ENCODE results near the gene NF2. TPM values are rescaled to one million over a fixed set of nuclear protein-coding genes. Genes with fewer than 3 reads are reported as not detected.

Gene NF2
- 10 to 100 TPM; 56.1 to 67.9 TPM for total RNA-seq

DNA sequence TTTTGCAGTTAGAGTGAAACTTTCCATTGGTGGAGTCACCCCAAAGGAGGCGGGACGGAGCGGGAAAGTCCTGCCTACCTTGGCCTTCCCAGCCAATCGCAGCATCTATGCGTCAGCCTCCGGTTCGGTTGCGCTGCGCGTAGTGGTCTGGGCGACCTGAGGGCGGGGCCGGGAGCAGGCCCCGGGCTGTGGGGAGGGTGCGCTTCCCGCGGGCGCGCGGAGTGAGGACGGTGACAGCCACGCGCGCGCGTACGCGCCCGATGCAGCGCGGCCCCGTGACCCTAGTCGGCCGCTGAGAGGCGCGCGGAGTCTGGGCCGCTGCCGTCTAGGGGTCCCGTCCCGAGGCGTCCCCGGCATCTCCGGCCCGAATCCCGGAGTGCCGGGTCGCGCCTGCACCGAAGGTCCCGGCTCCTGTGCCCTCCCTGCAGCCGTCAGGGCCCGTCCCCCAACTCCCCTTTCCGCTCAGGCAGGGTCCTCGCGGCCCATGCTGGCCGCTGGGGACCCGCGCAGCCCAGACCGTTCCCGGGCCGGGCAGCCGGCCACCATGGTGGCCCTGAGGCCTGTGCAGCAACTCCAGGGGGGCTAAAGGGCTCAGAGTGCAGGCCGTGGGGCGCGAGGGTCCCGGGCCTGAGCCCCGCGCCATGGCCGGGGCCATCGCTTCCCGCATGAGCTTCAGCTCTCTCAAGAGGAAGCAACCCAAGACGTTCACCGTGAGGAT lies at the start of gene NF2:
TSS of gene NF2 (plus strand) at position 276 of the 718 bp plus-strand sequence. CDS start at position 642, 366 bp downstream.

DNA sequence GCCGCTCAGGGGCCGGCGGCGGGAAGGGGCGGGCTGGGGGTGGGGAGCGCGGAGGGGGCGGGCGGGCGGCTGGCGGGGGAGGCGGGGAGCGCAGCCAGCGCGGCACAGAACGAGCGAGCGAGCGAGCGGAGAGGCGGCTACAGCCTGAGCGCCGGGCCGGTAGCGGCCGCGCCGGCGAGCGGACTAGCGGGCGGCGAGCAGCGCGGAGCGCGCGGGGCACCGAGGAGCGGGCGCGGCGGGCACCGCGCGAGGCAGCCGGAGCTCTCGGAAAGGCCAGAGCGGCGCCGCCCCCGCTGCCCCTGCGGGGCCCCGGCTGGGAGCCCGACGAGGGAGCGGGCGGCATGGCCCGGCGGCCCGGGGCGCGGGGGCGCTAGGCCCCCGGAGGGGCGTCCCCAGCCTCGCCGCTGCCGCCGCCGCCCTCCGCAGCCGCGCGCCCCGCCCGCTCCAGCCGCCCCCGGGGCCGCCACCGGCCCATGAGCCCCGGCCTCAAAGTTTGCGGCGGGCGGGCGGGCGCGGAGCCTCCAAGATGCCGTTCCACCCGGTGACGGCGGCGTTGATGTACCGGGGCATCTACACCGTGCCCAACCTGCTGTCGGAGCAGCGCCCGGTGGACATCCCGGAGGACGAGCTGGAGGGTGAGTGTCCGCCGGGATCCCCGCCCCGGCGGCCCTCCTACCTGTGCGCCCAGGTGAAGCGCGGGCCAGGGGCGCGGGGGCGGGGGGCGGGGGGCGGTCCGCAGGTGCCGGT lies 116.6 kb downstream of the NF2 start, which contains the start of gene CABP7:
TSS of gene CABP7 (plus strand) at position 105 of the 747 bp plus-strand sequence. CDS start at position 527, 422 bp downstream.

Small RNA genes within 50 kb of the gene (small RNA-seq; reads per million reads assigned to genes)
- 0 reads per million in 2 donors for gene AC004882.2

Other genes starting within 250 kb of the NF2 start
- gene AP1B1, start 215.1 kb upstream of the NF2 start, total RNA-seq, result 10 to 100 TPM; 66.6 to 77.8 TPM
- not detected for gene RFPL1, start 165.1 kb upstream of the NF2 start, total RNA-seq
- gene NEFH, start 123.4 kb upstream of the NF2 start, total RNA-seq, result 1 to 10 TPM in 1 of 2 donors, not detected in 1; 1.3 TPM
- 10 to 100 TPM; 26.5 to 38.3 TPM for gene THOC5, start 49.9 kb upstream of the NF2 start, total RNA-seq
- gene NIPSNAP1, start 22.5 kb upstream of the NF2 start, total RNA-seq, result 10 to 100 TPM; 42.0 to 49.6 TPM
- not detected for gene CABP7, start 116.4 kb downstream of the NF2 start, total RNA-seq
- gene ZMAT5, start 163.4 kb downstream of the NF2 start, total RNA-seq, result 10 to 100 TPM; 16.2 to 19.3 TPM
- 10 to 100 TPM; 63.3 to 88.6 TPM for gene UQCR10, start 163.7 kb downstream of the NF2 start, total RNA-seq
- gene ASCC2, start 234.6 kb downstream of the NF2 start, total RNA-seq, result 10 to 100 TPM; 25.1 to 34.6 TPM

All from melanocyte of skin (primary cell).